RPMI8226 (cell line): ENCODE results near the gene CLK3.

Experiments used
- DNase-seq: peaks from one replicate; pipeline ENCODE4 v3.0.0-alpha.2; 2015

CLK3 gene

DNA sequence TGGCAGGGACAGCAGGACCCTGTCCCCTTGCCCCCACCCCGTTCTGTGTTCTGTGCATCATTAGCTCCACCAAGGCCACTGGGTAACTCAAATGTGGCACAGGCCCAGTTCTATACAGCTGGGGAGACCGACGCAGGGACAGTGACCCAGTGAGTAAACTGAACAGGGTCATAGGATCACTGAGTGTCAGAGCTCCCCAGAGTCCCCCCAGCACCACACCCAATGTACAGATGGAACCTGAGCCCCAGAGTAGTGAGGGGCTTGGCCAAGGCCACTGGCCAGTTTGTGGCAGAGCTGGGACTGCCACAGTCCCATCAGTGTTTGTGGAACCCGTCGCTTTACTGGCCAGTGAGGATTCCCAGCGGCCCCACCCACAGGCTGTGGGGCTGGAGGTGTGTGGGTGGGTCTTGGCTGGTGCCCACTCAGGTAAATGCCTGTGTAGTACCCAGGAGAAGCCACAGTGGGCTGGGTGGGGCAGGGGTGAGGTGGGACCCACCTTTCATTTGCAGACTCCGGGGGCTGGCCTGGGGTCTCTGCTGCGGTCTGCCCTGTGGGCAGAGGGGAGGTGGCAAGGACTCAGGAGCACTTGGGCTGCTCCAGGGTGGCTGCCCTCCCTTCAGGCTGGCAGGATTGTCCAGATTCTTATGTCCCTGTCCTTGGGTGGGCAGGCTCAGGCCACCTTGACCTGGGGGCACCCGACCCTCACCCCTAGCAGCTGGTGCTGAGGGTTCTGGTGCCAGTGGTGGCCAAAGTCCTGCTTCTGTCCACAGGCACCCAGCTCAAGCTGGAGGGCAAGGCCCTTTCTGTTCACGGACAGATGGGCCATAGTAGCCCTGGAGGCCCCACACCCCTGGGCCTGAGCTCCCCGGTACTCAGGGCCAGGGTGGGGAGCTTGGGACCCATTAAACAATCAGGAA is 11.6 kb upstream of the CLK3 start:
- no peak for DNase-seq

DNA sequence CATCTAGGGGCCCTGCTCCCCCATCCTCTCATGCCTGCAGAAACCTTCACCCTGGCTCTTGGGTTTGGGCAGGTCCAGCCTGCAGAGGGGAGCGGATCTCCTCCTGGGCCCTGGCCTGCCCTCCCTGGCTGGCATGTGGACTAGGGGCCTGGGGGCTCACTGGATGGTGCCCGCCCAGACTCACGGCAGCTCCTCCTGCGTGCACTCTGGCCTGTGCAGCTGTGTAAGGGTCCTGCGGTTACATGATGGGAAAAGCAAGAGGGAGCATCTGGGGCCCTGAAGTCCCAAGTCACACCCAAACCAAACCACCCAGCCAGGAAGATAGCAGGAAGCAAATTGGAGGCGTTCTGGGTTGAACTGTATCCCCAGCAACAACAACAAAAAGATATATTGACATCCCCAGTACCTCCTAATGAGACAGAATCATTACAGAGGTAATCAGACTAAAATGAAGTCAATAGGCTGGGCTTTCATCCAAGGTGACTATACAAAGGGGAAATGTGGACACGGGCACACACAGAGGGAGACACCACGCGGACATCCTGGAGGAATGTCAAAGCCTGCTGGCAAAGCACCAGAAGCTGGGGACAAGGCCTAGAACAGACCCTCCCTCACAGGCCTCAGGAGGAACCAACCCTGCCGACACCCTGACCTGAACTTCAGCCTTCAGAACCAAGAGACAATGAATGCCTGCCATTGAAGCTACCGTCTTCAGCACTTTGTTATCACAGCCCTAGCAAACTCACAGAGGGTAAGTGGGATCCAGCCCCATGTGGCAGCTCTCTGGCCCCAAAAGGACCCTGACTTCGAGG is 10.4 kb upstream of the CLK3 start:
- no peak for DNase-seq

DNA sequence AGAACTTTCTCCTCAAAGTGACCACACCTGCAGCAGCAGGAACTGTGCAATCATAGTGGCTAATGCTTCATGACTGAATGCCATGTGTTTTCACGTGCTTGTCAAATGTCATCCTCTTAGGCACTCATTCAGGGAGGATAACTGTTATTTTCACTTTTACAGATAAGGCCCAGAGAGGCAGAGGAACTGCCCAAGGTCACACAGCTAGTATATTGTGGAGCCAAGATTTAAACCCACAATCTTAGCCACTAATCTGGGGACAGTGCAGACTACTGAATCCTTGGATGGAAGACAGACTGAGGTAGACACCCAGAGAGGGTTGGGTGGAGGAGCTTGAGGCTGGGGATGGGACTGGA is 9.9 kb upstream of the CLK3 start:
- no peak for DNase-seq

DNA sequence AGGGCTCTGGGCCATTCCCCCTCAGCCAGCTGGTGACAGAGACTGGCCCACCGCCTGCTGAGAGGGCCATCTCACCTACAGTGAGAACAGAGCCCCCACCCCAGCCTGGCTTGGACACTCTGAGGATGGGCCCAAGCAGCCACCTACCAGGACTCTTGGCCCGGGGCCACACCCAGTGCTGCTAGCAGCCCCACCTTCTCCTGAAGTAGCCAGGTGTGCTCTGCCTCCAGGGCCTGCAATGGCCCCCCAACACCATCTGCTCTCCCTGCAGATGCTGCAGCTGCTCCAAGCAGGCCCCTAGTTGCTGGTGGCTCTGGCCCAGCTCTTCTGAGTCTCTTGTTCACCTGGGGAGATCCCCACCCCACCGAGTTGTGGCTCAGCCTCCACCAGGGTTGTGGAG is 6.8 kb upstream of the CLK3 start:
- DNase-seq = peak; percentile 47

DNA sequence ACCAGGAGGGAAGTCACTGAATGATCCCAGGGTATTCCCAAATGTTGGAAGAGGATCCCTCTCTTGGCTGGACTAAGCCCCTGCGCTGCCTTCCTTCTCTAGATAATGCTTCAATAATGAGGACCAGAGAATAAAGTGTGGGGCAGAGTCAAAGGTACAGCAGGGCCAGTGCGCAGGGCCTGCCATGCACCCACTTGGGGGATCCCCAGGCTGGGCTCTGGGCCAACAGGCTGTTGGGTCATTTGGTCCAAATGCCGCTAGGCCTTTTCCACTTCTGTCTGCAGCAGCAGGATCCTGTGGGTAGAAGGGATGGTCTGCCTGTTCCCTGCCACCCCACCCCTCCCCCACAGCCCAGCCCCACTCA is 5.7 kb upstream of the CLK3 start:
- peak; percentile 36 for DNase-seq

DNA sequence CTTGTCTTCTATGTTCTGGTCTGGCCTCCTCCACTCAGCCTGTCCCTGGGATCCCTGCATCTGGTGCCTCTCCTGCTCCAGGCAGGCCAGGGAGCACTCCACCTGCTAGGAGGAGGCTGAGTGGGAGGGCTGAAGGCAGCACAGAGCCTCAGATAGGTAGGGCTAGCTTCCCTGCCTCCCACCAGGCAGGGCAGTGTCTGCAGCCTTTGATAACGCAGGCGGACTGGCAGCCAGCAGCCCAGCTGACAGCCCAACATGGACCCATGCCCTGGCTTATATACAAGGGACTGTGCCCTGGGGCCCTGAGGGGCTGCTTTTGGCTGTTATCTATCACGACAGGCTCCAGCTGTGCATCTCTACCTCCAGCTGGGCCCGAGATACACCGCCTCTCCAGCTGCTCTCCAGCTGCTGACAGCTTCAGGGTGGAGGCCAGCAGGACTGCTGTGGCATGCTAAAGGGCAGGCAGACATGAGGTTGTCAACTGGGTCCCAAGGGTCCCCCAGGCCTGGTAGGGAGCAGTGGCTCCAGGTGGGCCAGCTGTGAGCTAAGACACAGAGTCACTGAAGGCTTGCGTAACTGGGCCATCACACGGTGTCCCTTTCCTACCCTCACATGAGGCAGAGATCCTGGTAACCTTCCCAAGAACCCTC is 5.2 kb upstream of the CLK3 start:
- DNase-seq = peak; percentile 35

DNA sequence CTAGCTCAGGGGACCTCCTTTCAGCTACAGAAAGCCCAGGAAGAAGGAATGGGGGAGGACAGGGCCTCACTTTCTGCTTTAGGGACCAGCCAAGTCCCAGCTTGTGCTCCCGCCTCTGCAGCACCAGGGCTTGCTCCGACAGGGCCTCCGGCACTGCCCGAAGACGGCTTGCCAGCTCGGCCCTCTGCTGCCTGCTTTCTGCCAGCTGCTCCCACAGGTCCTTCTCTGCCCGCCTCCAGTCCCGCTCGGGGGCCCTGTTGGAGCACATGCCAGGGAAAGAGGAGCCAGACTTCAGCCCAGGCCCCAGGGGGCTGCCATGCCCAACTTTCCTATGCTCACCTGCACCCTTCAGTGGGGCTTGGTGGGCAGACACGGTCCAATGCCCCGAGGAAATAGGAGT is 4.3 kb upstream of the CLK3 start:
- DNase-seq = no peak

DNA sequence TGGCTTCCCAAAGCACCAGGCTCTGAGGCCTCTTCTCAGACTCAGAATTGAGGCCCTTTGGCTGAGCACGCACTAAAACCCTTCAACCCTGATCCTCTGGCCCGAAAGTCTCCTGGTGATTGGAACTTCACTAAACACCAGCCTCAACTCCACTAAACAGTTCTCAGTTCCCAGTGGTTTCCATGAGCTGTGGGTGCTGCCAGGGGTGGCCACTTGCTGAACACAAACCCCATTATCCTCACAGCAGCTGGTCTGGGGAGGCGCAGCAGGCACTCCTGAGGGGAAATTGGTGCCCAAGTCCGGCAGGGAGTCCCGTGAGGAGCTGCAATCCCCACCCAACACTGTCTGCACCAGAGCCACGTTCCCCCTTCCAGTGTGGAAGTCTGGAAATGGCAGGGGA is 3.8 kb upstream of the CLK3 start:
- DNase-seq = no peak

DNA sequence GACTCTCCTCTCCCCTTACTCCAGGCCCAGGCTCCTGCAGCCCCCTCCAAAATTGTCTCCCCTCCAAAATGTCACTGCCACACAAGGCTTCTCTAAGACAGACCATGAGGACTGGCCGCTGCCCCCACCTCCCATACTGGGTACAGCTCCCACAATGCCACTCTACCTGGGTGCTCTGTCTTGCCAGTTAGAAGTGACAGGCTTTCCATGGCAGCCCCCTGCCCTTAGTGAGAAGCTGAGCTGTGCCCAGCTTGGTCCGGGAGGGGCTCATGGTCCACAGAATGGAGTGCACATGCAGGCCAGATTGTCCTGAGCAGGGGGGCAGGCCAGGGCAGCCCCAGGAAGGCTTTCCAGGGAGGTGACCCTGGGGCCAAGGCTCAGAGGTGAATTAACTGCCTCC is 3.0 kb upstream of the CLK3 start:
- no peak for DNase-seq

DNA sequence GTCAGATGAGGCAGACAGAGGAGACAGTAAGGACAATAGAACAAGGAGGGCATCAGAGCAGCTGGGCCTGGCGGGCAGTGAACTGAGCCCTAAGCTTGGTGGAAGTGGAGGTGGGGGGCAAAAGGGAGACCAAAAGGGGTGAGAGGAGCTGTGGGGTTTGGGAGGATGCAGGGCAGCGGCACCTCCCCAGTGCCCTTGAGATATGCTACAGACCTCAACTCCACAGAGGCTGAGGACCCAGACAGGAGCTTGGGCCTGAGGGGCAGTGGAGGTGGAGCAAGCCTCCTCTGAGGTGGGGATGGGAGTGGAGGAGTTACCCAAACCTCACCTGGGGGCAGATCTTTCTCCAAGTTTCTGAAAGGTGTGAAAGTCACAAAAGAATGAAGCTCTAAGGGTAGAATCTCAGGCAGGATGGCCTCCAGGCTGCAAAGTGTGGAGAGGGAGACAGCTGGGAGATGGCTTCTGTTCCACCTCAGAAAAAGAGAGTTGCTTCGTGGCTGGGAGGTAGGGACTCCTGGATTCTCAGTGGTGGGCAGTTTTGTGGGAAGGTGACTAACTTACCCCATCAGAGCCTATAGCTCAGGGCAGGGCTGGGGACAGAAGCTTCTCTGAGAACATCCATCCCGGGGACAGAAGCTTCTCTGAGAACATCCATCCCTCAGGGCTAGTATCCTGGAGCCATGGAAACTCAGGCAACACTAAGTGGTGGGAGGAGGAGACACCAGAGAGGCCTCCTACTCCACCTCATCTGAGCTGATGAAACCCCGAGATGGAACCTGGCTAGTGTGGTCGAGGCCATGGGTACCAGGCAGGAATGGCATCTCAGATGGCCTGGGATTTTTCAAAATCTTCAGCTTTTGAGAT is 2.3 kb upstream of the CLK3 start:
- DNase-seq = no peak

DNA sequence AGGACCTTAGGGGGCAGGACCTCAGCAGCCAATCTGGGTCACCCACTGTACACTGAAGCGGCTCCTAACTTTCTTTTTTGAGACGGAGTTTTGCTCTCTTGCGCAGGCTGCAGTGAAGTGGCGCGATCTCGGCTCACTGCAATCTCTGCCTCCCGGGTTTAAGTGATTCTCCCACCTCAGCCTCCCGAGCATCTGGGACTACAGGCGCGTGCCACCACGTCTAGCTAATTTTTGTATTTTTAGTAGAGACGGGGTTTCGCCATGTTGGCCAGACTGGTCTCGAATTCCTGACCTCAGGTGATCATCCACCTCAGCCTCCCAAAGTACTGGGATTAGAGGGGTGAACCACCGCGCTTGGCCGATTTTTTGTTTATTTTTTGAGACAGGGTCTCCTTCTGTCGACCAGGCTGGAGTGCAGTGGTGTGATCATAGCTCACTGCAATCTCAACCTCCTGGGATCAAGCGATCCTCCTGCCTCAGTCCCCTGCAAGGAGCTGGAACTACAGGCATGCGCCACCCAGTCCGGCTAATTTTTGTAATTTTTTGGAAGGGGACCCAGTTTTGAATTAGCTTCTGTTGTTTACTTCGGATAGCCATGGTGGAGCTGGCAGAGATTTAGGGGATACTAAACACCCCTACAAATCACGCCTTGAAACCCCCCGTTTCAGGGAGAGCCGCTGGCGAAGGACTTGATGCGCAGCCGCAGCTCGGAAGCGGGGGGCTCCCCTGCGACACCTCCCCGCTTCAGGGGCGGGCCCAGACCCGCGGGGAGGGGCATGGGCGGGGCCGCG is 1.5 kb upstream of the CLK3 start:
- no peak for DNase-seq

DNA sequence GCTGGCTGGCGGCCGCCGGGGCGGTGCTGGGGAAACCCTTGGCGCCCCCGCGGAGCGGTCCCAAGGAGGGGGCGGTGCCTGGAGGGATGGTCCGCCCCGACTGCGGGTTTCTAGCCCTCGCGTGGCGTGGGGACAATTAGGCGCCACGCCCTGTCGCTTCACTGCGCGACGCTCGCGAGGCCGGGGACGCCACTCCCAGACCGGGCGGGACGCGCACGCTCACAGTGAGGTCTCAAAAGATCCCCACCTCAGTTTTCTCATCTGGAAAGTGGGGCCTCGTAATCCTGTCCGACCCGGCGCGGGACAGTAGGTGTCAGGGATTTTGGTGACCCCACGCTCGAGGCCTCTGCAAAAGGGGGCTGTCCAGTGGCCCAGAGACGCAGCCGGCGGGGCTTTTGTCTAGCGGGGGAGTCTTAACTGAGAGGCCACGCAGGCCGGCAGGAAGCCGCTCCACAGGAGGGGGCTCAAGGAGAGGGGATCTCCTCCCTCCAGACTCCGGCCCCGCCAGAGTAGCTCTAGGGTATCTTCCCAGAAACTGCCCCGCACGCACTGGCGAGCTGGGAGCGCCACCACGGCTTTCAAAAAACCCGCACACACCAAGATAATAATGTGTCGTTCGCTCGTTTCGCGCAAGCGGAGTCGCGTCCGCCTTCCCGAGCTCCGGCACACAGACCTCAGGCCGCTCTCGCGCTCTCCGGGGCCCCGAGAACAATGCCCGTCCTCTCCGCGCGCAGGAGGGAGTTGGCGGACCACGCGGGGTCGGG is 710 bp upstream of the CLK3 start:
- DNase-seq = peak; percentile 90

DNA sequence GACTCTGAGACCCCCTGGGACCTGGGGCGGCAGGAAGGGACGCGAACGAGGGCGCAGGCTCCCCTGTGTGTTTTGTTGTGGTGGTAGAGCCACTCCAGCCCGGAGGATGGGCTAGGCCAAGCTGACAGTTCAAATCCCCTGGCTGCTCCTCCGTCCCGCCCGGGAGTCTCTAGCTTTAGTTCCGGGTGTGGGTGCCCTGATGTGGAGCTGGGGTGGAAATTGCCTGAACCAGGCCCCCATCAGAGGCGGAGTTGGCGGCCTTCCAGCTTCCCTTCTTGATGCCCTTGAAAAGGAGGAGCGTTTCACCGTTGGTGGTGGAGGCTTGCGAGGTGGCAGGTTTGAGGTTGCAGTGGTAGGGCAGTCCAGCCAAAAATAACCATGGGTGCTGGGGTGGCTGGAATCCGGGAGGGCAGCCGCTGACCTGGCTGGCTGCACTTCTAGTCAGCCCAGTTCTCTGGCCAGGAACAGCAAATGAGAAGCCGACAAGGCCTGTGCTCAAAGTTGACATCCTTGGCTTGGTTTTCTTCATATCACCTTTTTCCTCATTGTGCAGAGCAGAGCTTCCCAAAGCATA is 817 bp downstream of the CLK3 start:
- DNase-seq = peak; percentile 97

DNA sequence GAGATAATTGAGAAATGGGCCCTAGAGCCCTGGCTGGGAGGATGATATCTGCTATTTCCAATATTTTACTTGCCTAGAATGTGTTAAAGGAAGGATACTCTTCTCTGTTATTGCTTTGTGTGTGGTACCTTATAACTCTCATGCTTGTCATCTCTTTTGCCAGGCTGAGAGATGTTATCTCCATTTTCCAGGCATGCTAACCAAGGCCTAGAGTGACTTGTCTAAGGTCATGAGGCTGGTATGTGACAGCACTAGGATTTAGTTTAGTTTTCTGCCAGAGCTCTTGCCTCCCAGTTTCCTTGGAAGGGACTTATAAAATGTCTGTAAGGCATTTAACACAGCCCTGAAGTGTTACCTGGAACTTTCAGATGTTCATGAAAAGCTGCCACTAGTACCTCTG is 1.4 kb downstream of the CLK3 start:
- DNase-seq = no peak

DNA sequence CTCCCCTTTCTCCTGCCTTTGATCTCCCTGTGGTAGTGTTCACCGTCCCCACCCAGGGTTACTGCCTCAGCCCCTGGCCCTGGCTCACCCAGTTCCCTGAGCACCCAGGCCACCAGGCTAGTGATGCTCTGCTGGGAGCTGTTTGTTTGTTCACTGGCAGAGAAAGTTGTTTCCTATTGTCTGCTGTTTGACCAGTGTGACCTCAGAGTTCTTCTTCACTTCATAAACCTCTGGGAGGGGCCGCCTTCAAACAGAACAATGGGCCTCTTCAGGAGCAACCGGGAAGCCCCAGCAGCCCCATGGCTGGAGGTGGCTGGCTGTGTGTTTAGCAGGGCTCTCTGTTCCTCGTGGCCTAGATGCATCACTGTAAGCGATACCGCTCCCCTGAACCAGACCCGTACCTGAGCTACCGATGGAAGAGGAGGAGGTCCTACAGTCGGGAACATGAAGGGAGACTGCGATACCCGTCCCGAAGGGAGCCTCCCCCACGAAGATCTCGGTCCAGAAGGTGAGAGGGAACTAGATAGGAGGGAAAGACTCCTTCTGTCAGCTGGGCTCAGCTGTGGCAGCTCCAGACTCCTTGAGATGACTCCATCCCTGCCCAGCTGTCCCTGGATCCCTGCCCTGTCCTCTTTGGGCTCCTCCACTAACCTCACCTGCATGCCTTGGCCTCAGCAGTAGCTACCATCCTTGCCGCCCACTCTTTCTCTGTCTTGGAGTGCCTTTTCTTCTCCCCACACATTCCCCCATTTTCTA is 3.4 kb downstream of the CLK3 start:
- DNase-seq = no peak

DNA sequence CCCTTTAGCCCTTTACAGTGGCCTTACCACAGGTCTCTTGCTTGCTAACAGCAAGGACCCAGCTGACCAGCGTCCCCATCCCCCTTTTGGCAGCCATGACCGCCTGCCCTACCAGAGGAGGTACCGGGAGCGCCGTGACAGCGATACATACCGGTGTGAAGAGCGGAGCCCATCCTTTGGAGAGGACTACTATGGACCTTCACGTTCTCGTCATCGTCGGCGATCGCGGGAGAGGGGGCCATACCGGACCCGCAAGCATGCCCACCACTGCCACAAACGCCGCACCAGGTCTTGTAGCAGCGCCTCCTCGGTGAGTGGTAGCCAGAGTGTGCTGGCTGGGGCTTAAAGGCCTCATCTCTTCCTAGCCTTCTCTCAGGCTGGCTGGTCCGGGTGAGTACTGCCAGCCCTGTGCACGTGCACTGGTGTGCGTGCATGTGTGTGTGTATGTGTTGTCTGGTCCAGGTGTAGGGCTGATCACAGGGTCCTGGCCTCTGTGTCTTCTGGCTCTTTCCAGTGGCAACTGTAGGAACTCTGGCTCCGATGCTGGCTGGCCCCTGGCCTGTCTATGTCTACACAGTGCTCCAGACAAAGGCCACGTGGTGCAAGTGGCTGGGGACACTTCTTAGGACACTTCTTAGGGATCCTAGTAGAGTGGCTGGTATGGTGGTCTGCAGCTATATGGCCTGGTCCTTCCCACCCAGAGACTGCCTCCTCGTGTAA is 4.4 kb downstream of the CLK3 start:
- DNase-seq = no peak

DNA sequence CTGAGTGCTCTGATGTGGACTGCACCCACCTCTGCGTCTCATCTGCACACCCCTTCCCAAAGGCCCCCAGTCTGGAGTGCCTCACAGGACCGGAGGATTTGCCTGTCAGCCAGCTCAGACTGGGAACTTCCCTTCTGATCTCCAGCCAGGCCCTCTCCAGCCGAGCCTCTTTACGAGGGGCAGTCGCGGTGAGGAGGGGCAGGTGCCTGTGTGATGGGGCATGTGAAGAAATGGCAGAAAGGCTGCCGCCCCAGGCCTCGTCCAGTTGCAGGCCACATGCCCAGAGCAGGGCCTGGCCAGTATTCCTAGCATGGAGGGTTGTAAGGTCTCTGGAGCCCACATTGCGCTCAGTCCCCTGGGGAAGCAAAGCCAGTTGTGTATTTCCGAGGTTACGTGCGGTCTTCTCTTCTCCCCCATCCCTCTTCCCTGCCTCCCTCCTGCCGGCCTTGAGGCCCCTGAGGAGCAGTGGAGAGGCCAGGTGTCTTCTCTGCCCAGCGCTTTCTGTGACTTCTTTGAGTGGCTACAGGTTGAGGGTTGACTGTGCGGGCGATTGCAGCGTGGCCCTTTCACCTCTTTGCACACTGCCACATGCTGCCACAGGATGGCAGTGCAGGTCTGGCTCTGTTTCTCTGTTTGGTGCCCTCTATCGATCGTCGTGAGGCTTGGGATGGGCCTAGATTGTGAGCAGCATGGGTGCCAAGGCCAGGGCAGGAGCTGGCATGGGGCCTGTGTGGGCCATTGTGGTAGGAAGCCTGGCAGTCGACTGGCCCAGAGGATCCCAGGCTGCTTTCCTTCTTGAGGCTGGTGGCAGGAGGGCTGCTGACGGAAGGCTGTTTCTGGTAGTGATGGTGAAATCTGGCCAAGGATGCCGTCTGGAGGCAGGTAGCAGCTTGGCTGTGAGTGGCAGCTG is 5.3 kb downstream of the CLK3 start:
- DNase-seq = peak; percentile 92

DNA sequence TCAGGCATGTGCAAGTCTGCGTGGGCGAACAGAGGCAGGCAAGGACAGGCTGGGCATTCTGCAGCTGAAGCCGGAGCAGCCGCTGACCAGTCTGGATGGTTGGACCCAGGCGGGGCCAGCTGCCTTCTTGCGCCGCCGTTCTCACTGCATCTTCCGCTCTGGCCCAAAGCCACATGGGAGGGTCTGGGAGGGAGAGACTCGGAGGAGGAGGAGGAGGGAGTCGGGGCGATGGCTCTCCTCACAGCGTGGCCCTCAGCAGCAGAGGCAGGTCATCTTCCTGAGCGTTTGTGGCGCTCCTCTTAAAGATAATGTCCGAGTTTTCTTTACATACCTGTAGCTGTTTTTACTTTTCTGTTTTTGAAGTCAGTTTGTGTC is 5.9 kb downstream of the CLK3 start:
- no peak for DNase-seq
